OCI-LY3 (cell line): ENCODE measurements around the gene ZDHHC17.

Experiments used
- CTCF ChIP-seq: fragments of 200-600, 300-600 bp; sonication (generic); IDR thresholded peaks from 2 replicates; pipeline ENCODE4 v1.5.1; 2014; ENCODE audit warnings: antibody characterized with exemption, low read length, low read depth
- EZH2phosphoT487 ChIP-seq: fragments of 200-600 bp; shearing (Covaris generic); IDR thresholded peaks from 2 replicates; pipeline ENCODE4 v1.6.1; 2018; ENCODE audit warnings: antibody characterized with exemption, mixed run types, low read depth

- no peak for TF ChIP-seq CTCF
- no peak for TF ChIP-seq EZH2phosphoT487
Measured at GRCh38 chr12:76726626-76727025, 37.3 kb upstream of the ZDHHC17 start.
